T-helper 2 cell treated with Interferon-gamma antibody and Interleukin-4, amounts not matched to agents 5 μg/mL and 100 μg/mL, for 36 hours (primary cell): ENCODE results near the gene KCNMB2.
"Not testable (repeated sequence)": the region's sequence is repeated elsewhere in the genome, so short reads cannot be mapped to it uniquely, and the experiment has no call there.

Experiments used
- DNase-seq: peaks from one replicate; pipeline ENCODE4 v3.0.0; 2021; ENCODE audit warnings: low spot score
- H3K27ac Mint-ChIP-seq: one replicate; pipeline ENCODE4 v1.8.0; 2021; ENCODE audit warnings: mild to moderate bottlenecking, mixed read lengths
- H3K27me3 Mint-ChIP-seq: one replicate; pipeline ENCODE4 v1.8.0; 2021; ENCODE audit warnings: low read depth, mixed read lengths
- H3K36me3 Mint-ChIP-seq: one replicate; pipeline ENCODE4 v1.8.0; 2021; ENCODE audit warnings: low read depth, mixed read lengths
- H3K4me1 Mint-ChIP-seq: one replicate; pipeline ENCODE4 v1.8.0; 2021; ENCODE audit warnings: low read depth, mixed read lengths
- H3K4me3 Mint-ChIP-seq: one replicate; pipeline ENCODE4 v1.8.0; 2022; ENCODE audit warnings: mild to moderate bottlenecking, moderate library complexity, mixed read lengths
- H3K9me3 Mint-ChIP-seq: one replicate; pipeline ENCODE4 v1.8.0; 2021; ENCODE audit warnings: mixed read lengths

KCNMB2 gene

GRCh38 chr3:178532476-178532875 is 3.8 kb upstream of the KCNMB2 start:
- H3K9me3 Mint-ChIP-seq = no peaks in the 10 kb centered on the region

GRCh38 chr3:178537122-178537705 is 978 bp downstream of the KCNMB2 start:
- H3K27me3 Mint-ChIP-seq = peaks cover 12% of the 10 kb centered on the region
- no peak overlapping the region for H3K4me3 Mint-ChIP-seq
- H3K4me1 Mint-ChIP-seq = no peaks in the 10 kb centered on the region
- H3K27ac Mint-ChIP-seq = no peak overlapping the region
- DNase-seq = no peak
- H3K9me3 Mint-ChIP-seq = no peaks in the 10 kb centered on the region
- no peaks in the 10 kb centered on the region for H3K36me3 Mint-ChIP-seq

More at GRCh38 chr3:178532476-178532875, 3.8 kb upstream of the KCNMB2 start:
- Mint-ChIP-seq H3K27me3 (peaks cover 12% of the 10 kb centered on the region), H3K36me3 (no peaks in the 10 kb centered on the region), H3K4me1 (no peaks in the 10 kb centered on the region), H3K4me3 (no peak overlapping the region), H3K27ac (no peak overlapping the region)
- no peak for DNase-seq

DNA sequence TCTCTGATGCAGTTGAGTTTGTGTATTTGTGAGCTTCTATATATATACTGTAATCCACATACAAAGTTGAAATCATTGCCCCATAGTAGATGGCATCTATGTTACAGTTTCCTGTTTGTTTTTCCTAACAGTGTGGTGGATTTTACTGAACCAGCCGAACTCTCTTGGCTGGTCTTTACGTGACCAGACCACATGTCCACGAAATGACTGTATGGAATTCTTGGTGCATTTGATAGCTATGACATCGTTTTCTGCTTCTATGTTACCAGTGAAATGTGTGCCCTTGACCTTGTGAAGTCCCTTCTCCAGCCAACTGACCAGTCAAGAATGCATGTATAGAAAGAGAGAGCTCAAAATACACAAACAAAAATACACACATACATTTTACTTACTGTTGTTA is 1.8 kb downstream of the KCNMB2 start:
- no peak overlapping the region for H3K4me3 Mint-ChIP-seq
- H3K27ac Mint-ChIP-seq = no peak overlapping the region
- no peaks in the 10 kb centered on the region for H3K9me3 Mint-ChIP-seq
- no peaks in the 10 kb centered on the region for H3K4me1 Mint-ChIP-seq
- H3K27me3 Mint-ChIP-seq = peaks cover 12% of the 10 kb centered on the region
- DNase-seq = no peak
- no peaks in the 10 kb centered on the region for H3K36me3 Mint-ChIP-seq

DNA sequence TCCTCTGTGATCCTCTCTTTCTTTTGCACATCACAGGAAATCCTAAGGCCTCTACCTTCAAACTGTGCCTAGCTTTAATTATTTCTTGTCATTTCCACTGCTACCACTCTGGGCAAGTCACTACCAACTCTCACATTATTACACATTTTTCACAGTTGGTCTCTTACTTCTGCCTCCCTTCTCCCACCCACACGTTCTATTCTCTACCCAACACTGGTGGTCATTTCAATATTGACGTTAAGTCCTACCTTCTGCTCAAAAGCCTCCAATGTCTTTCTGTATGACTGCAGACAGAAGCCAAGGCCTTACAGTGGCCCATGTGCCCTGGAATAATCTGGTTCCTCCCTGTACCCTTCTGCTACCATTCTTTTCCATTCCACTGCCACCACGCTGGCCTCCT is 3.9 kb downstream of the KCNMB2 start:
- peaks cover 12% of the 10 kb centered on the region for H3K27me3 Mint-ChIP-seq

GRCh38 chr3:178545337-178545736 is 9.1 kb downstream of the KCNMB2 start:
- Mint-ChIP-seq H3K27me3 (no peaks in the 10 kb centered on the region), H3K4me3 (no peak overlapping the region)

More for the DNA sequence above, 3.9 kb downstream of the KCNMB2 start:
- Mint-ChIP-seq H3K36me3 (no peaks in the 10 kb centered on the region), H3K4me3 (no peak overlapping the region), H3K9me3 (no peaks in the 10 kb centered on the region), H3K27ac (no peak overlapping the region), H3K4me1 (no peaks in the 10 kb centered on the region)
- no peak for DNase-seq

GRCh38 chr3:178546079-178546478 is 9.8 kb downstream of the KCNMB2 start:
- H3K4me3 Mint-ChIP-seq = no peak overlapping the region
- no peak overlapping the region for H3K27ac Mint-ChIP-seq

More at GRCh38 chr3:178545337-178545736, 9.1 kb downstream of the KCNMB2 start:
- H3K27ac Mint-ChIP-seq = no peak overlapping the region
- no peaks in the 10 kb centered on the region for H3K36me3 Mint-ChIP-seq
- DNase-seq = no peak
- H3K4me1 Mint-ChIP-seq = no peaks in the 10 kb centered on the region
- no peaks in the 10 kb centered on the region for H3K9me3 Mint-ChIP-seq

DNA sequence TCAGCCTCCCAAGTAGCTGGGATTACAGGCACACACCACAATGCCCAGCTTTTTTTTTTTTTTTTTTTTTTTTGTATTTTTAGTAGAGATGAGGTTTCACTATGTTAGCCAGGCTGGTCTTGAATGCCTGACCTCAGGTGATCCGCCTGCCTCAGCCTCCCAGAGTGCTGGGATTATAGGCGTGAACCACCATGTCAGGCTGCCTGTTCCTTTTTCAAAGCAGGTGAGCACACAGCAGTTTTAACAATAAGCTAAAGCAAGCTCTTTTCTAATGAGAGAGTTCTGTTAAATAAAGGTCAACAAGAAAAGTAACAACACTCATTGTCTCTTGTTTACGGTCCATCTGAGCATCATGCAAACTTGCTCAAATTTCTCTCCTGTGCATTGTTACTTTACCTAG is 13.2 kb downstream of the KCNMB2 start:
- not testable (repeated sequence) for H3K4me3 Mint-ChIP-seq, H3K9me3 Mint-ChIP-seq, H3K36me3 Mint-ChIP-seq, H3K27ac Mint-ChIP-seq, H3K27me3 Mint-ChIP-seq, DNase-seq, H3K4me1 Mint-ChIP-seq

More at GRCh38 chr3:178546079-178546478, 9.8 kb downstream of the KCNMB2 start:
- no peaks in the 10 kb centered on the region for H3K36me3 Mint-ChIP-seq
- DNase-seq = no peak
- no peaks in the 10 kb centered on the region for H3K9me3 Mint-ChIP-seq
- H3K27me3 Mint-ChIP-seq = no peaks in the 10 kb centered on the region
- H3K4me1 Mint-ChIP-seq = no peaks in the 10 kb centered on the region

DNA sequence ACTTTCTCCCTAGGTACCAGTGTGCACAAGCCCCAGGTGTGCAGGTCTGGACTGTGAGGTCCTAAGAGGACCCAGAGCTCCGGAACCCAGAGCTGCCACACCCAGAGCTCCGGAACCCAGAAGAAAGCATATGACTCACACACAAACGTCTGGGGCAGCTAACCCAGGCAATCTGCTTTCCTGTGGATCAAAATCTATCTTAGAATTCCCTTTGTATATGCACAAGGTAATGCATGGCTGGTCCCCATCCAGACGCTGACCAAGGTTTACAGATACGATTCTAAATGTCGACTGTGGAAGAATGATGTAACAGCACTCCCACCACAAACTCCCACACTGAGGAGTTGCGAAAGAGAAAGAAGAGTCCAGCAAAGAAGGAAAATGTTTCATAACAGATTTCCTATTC is 15.7 kb downstream of the KCNMB2 start:
- DNase-seq = no peak
- Mint-ChIP-seq H3K27ac (no peak overlapping the region), H3K36me3 (no peaks in the 10 kb centered on the region), H3K27me3 (no peaks in the 10 kb centered on the region), H3K4me1 (no peaks in the 10 kb centered on the region), H3K9me3 (no peaks in the 10 kb centered on the region), H3K4me3 (no peak overlapping the region)

DNA sequence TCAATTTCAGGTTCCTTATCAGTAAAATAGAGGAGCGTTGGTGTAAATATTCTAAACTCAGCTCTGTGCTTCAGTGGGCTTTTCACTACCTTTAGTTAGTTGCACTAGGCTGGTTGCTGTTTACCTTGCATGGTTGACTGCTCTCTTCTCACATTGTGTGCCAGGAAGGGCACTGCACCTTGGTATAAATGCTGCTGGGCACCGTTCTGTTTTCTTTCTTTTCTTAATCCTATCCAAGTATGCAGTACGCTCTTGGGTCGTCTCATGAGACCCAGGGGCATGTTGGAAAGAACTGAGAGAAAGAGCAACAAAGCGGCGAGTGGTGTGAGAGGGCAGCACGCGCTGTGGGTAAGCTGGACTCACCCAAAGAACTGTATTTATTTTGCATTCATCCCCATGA is 22.4 kb downstream of the KCNMB2 start:
- no peak for DNase-seq
- H3K9me3 Mint-ChIP-seq = no peaks in the 10 kb centered on the region
- no peaks in the 10 kb centered on the region for H3K4me1 Mint-ChIP-seq

GRCh38 chr3:178560759-178561158 is 24.5 kb downstream of the KCNMB2 start:
- no peaks in the 10 kb centered on the region for H3K36me3 Mint-ChIP-seq
- no peaks in the 10 kb centered on the region for H3K9me3 Mint-ChIP-seq
- no peak overlapping the region for H3K27ac Mint-ChIP-seq
- no peaks in the 10 kb centered on the region for H3K27me3 Mint-ChIP-seq
- no peak for DNase-seq
- H3K4me3 Mint-ChIP-seq = no peak overlapping the region
- no peaks in the 10 kb centered on the region for H3K4me1 Mint-ChIP-seq

More for the DNA sequence above, 22.4 kb downstream of the KCNMB2 start:
- Mint-ChIP-seq H3K4me3 (no peak overlapping the region), H3K27me3 (no peaks in the 10 kb centered on the region), H3K36me3 (no peaks in the 10 kb centered on the region), H3K27ac (no peak overlapping the region)

GRCh38 chr3:178561239-178561638 is 25.0 kb downstream of the KCNMB2 start:
- Mint-ChIP-seq H3K4me1 (no peaks in the 10 kb centered on the region), H3K36me3 (no peaks in the 10 kb centered on the region), H3K9me3 (no peaks in the 10 kb centered on the region), H3K27ac (no peak overlapping the region), H3K4me3 (no peak overlapping the region), H3K27me3 (no peaks in the 10 kb centered on the region)
- DNase-seq = no peak

DNA sequence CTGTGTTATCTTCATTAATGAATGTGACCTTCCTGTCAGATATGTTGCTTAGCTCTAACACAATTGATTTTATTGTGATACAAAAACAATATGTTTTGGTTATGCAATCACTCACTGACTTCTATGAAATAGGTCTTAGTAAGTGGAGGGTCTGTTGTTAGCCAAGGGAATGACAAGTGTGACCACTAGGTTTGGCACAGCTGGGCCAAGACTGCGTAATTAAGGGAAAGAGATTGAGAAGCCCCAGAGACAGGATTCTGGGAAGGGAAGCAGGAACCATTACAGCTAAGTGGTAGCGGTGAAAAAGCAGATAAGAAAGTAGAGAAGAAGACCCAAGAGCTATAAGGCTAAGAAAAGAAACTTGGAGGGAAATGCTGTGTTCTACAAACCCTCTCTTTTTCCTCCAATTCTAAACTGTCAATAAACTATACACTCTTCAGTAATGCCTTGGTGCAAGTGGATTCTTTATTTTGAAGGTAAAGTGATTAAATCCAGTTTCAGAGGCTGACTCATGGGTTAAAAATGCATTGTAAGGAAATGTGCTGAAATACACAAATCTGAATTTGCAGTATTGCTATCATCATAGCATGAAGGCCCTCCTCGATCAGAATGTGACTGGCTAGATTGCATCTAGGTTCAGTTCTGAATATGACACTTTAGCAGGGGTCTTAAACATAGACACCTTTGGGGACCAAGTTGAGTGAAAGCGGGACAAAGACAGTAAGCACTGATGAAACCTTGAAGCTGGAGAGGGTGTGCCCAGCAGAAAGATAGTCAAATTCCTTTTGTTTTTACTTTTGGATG is 26.1 kb downstream of the KCNMB2 start:
- H3K27ac Mint-ChIP-seq = no peak overlapping the region
- H3K36me3 Mint-ChIP-seq = no peaks in the 10 kb centered on the region
- H3K27me3 Mint-ChIP-seq = no peaks in the 10 kb centered on the region
- H3K4me1 Mint-ChIP-seq = no peaks in the 10 kb centered on the region
- H3K4me3 Mint-ChIP-seq = no peak overlapping the region
- no peaks in the 10 kb centered on the region for H3K9me3 Mint-ChIP-seq
- DNase-seq = no peak

DNA sequence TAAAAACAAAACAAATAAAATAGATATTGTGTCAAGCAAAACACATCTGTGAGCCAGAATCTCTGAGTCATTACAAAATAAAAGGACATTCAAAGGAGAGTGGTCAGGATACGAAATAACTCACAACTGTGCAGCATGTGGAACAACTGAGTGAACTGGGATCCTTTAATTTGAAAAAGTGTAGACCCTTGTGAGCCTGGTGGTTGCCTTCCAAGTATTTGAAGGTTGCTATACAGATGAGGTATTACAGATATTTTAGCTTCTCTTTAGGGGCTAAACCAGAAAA is 26.7 kb downstream of the KCNMB2 start:
- no peaks in the 10 kb centered on the region for H3K27me3 Mint-ChIP-seq
- H3K4me3 Mint-ChIP-seq = no peak overlapping the region
- no peak overlapping the region for H3K27ac Mint-ChIP-seq
- no peaks in the 10 kb centered on the region for H3K36me3 Mint-ChIP-seq
- no peak for DNase-seq
- H3K4me1 Mint-ChIP-seq = no peaks in the 10 kb centered on the region
- no peaks in the 10 kb centered on the region for H3K9me3 Mint-ChIP-seq

DNA sequence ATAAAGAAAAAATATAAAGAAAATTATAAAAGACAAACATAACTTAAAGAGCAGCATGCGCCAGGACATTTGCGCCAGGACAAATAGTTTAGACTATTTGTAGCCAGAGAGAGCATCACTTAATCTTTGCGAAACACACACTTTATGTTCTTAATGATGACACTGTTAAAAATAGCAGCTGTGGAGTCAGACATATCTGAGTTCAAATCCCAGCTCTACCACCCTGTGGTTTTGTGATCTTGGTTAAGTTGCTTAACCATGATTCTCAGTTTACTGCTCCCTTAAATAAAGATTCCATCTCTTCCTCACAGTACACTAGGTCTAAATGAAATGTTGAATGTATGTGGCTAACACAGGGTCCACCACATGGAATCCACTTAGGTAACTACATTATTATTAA is 31.4 kb downstream of the KCNMB2 start:
- no peak overlapping the region for H3K27ac Mint-ChIP-seq
- H3K36me3 Mint-ChIP-seq = no peaks in the 10 kb centered on the region
- DNase-seq = no peak
- no peaks in the 10 kb centered on the region for H3K9me3 Mint-ChIP-seq
- no peak overlapping the region for H3K4me3 Mint-ChIP-seq
- H3K4me1 Mint-ChIP-seq = no peaks in the 10 kb centered on the region
- H3K27me3 Mint-ChIP-seq = no peaks in the 10 kb centered on the region
